Activated naive CD4-positive, alpha-beta T cell treated with anti-CD3 and anti-CD28 coated beads for 36 hours (primary cell): ENCODE measurements around the gene SERPINF2. TPM values are rescaled to one million over a fixed set of nuclear protein-coding genes. Genes with fewer than 3 reads are reported as not detected.

ENCODE experiments used
- CTCF ChIA-PET: fragments of 350-600 bp; sonication (Branson Sonifier 250); formaldehyde crosslinking; loops from one replicate; lab custom pipeline; 2021; ENCODE audit warnings: antibody characterized with exemption; lab: Charles Lee
- DNase-seq: peaks from one replicate; pipeline ENCODE4 v3.0.0-alpha.2; 2020
- H3K27ac Mint-ChIP-seq: one replicate; pipeline ENCODE4 v1.8.0; 2021; ENCODE audit warnings: mild to moderate bottlenecking, mixed read lengths
- H3K27me3 Mint-ChIP-seq: one replicate; pipeline ENCODE4 v1.8.0; 2021; ENCODE audit warnings: low read depth, mixed read lengths
- H3K36me3 Mint-ChIP-seq: one replicate; pipeline ENCODE4 v1.8.0; 2021; ENCODE audit warnings: low read depth, mixed read lengths
- H3K4me1 Mint-ChIP-seq: one replicate; pipeline ENCODE4 v1.8.0; 2021; ENCODE audit warnings: low read depth, mixed read lengths
- H3K4me3 Mint-ChIP-seq: one replicate; pipeline ENCODE4 v1.8.0; 2021; ENCODE audit warnings: mild to moderate bottlenecking, moderate library complexity, mixed read lengths
- H3K9me3 Mint-ChIP-seq: one replicate; pipeline ENCODE4 v1.8.0; 2021; ENCODE audit warnings: mixed read lengths
- intact Hi-C: fragments of 100-400 bp; cut with micrococcal nuclease; formaldehyde crosslinking; loops from one replicate; pipeline ENCODE4 v1.15.1; 2023
- total RNA-seq, 2 experiments: library from RNA; stranded (reverse); gene quantifications; one replicate each; pipeline ENCODE4 v1.2.3, GENCODE V29; 2021

Gene SERPINF2
- total RNA-seq, 2 experiments from 2014 or later = not detected

DNA sequence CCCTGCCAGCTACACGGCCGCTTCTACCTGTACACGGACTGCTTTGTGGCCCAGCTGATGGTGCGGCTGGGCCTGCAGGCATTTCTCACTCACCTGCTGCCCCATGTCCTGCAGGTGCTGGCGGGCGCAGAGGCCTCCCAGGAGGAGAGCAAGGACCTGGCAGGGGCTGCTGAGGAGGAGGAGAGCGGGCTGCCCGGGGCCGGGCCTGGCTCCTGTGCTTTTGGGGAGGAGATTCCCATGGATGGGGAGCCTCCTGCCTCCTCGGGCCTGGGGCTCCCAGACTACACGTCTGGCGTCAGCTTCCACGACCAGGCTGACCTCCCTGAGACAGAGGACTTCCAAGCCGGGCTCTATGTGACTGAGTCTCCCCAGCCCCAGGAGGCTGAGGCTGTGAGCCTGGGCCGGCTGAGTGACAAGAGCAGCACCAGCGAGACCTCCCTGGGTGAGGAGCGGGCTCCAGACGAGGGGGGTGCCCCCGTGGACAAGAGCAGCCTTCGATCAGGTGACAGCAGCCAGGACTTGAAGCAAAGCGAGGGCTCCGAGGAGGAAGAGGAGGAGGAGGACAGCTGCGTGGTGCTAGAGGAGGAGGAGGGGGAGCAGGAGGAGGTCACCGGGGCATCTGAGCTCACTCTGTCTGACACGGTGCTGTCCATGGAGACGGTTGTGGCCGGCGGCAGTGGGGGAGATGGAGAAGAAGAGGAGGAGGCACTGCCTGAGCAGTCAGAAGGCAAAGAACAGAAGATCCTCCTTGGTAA, 14.6 kb upstream of the SERPINF2 start:
- DNase-seq = no peak
- H3K27ac Mint-ChIP-seq = no peak overlapping the region
- no peaks in the 10 kb centered on the region for H3K27me3 Mint-ChIP-seq
- no peaks in the 10 kb centered on the region for H3K9me3 Mint-ChIP-seq
- peaks cover 22% of the 10 kb centered on the region for H3K4me1 Mint-ChIP-seq
- CTCF ChIA-PET = no interaction called here
- intact Hi-C loops = no loop called here
- H3K4me3 Mint-ChIP-seq = no peak overlapping the region
- no peaks in the 10 kb centered on the region for H3K36me3 Mint-ChIP-seq

DNA sequence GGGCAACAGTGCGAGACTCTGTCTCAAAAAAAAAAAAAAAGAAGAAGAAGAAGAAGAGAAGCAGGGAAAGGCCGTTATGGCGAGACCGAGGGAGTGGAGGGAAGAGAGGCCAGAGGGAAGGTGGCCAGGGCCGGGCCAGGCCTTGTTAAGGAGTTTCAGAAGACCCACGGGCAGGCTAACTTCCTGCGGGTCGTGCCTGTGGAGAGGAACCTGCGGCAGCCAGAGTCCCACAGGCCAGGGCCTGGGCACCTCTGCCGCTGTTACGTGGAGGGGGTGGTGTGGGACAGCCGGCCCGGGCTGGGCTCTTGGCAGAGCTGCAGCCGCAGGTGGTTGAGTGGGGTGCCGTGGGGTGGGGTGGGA, 12.7 kb upstream of the SERPINF2 start:
- CTCF ChIA-PET = no interaction called here
- Mint-ChIP-seq H3K27me3 (no peaks in the 10 kb centered on the region), H3K9me3 (no peaks in the 10 kb centered on the region), H3K4me3 (no peak overlapping the region), H3K36me3 (no peaks in the 10 kb centered on the region), H3K27ac (no peak overlapping the region), H3K4me1 (peaks cover 18% of the 10 kb centered on the region)
- intact Hi-C loops = no loop called here
- no peak for DNase-seq

DNA sequence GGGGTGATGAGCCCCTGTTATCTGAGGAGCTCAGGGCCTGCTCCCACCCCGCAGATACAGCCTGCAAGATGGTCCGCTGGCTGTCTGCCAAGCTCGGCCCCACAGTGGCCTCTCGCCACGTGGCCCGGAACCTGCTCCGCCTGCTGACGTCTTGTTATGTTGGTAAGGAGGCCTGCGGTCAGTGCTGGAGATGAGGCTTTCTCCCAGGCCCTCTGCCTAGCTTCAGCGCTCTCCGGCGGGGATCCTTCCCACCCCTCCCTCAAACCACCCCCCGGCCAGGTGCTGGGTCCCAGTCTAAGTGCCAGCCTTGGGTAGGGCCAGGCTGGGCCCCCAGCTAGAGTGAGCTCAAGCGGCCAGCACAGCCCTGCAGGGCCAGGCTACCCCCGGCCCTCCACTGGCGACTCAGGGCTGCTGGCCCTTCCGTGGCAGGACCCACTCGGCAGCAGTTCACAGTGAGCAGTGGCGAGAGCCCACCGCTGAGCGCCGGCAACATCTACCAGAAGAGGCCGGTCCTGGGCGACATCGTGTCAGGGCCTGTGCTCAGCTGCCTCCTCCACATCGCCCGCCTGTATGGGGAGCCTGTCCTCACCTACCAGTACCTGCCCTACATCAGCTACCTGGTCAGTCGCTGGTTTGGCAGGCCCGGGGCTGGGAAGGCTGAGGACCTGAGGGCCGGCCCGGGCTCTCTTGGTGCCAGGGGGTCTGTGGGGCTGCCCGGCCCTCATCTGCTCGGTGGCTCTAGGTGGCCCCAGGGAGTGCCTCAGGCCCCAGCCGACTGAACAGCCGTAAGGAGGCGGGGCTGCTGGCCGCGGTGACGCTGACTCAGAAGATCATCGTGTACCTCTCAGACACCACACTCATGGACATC, 12.1 kb upstream of the SERPINF2 start:
- no peaks in the 10 kb centered on the region for H3K36me3 Mint-ChIP-seq
- H3K4me3 Mint-ChIP-seq = no peak overlapping the region
- no peak overlapping the region for H3K27ac Mint-ChIP-seq
- no peaks in the 10 kb centered on the region for H3K27me3 Mint-ChIP-seq
- DNase-seq = no peak
- intact Hi-C loops = no loop called here
- peaks cover 16% of the 10 kb centered on the region for H3K4me1 Mint-ChIP-seq
- H3K9me3 Mint-ChIP-seq = no peaks in the 10 kb centered on the region
- CTCF ChIA-PET = no interaction called here

DNA sequence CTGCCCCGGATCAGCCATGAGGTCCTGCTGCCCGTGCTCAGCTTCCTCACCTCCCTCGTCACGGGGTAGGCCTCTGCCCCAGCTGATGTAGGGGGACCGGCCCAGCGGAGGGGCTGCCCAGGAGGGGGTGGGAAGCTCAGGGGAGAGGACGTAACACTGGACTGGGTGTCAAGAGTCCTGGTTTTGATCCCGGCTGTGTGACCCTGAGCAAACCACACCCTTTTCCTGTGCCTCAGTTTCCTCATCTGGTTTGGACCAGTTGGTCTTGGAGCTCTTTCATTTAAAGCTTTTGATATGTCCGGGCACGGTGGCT, 11.5 kb upstream of the SERPINF2 start:
- Mint-ChIP-seq H3K9me3 (no peaks in the 10 kb centered on the region), H3K27ac (no peak overlapping the region), H3K4me3 (no peak overlapping the region), H3K36me3 (no peaks in the 10 kb centered on the region), H3K4me1 (peaks cover 15% of the 10 kb centered on the region), H3K27me3 (no peaks in the 10 kb centered on the region)
- CTCF ChIA-PET = no interaction called here
- DNase-seq = no peak
- intact Hi-C loops = no loop called here

DNA sequence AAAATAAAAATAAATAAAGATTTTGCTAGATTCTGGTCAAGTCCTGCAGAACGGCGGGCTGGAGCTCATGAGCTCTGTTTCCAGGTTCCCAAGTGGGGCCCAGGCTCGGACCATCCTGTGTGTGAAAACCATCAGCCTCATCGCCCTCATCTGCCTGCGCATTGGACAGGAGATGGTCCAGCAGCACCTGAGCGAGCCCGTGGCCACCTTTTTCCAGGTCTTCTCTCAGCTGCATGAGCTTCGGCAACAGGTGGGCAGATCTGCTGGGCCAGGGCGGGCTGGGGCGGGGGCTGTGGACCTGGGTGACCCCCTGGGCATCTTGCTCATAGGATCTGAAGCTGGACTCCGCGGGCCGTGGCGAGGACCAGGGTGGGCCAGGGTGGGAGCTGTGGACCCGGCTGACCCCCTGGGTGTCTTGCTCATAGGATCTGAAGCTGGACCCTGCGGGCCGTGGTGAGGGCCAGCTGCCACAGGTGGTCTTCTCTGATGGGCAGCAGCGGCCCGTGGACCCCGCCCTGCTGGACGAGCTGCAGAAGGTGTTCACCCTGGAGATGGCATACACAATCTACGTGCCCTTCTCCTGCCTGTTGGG, 10.3 kb upstream of the SERPINF2 start:
- intact Hi-C loops = no loop called here
- CTCF ChIA-PET = no interaction called here
- peaks cover 2% of the 10 kb centered on the region for H3K36me3 Mint-ChIP-seq

DNA sequence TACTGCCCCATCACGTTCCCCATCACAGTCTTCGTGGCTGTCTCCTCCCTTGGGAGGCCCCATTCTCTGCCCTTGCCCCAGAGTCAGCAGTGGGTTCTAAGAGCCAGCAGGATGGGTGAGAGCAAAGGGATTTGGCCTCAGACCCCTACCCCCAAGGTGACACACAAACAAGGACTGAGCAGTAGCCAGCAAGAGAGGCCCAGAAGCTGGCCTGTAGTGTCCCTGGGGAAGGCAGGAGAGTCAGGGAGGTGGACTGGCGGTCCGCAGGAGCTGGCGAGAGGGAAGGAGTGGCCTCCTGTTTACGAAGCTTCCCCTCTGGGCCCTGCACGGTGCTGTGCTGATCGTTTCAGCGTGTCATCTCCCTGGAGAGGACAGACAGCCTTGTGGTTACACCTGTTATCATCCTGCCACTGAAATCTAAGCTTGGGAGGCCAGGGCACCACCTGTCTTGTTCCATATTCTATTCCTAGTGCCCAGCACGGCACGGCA, 9.8 kb upstream of the SERPINF2 start:
- H3K27me3 Mint-ChIP-seq = no peaks in the 10 kb centered on the region
- intact Hi-C loops = no loop called here

More for the DNA sequence above, 10.3 kb upstream of the SERPINF2 start:
- Mint-ChIP-seq H3K9me3 (no peaks in the 10 kb centered on the region), H3K27me3 (no peaks in the 10 kb centered on the region), H3K4me3 (no peak overlapping the region), H3K27ac (no peak overlapping the region), H3K4me1 (peaks cover 23% of the 10 kb centered on the region)
- DNase-seq = no peak

DNA sequence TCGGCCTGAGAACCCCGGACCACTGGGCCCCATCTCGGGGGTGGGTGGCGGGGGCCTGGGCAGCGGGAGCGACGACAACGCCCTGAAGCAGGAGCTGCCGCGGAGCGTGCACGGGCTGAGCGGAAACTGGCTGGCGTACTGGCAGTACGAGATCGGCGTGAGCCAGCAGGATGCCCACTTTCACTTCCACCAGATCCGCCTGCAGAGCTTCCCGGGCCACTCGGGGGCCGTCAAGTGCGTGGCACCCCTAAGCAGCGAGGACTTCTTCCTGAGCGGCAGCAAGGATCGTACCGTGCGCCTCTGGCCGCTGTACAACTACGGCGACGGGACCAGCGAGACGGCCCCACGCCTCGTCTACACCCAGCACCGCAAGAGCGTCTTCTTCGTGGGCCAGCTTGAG, 8.9 kb upstream of the SERPINF2 start:
- CTCF ChIA-PET = interaction anchor here (0.8 kb wide), 1 partner anchor 13 kb away, joined by 3 read pairs; no protein-coding TSS in a partner anchor
- Mint-ChIP-seq H3K4me3 (no peak overlapping the region), H3K9me3 (no peaks in the 10 kb centered on the region), H3K4me1 (peaks cover 18% of the 10 kb centered on the region), H3K27ac (no peak overlapping the region), H3K36me3 (peaks cover 2% of the 10 kb centered on the region), H3K27me3 (no peaks in the 10 kb centered on the region)
- intact Hi-C loops = no loop called here
- no peak for DNase-seq

More for the DNA sequence above, 9.8 kb upstream of the SERPINF2 start:
- Mint-ChIP-seq H3K4me3 (no peak overlapping the region), H3K4me1 (peaks cover 23% of the 10 kb centered on the region), H3K9me3 (no peaks in the 10 kb centered on the region), H3K27ac (no peak overlapping the region), H3K36me3 (peaks cover 2% of the 10 kb centered on the region)
- CTCF ChIA-PET = interaction anchor here (0.8 kb wide), 1 partner anchor 12 kb away, joined by 3 read pairs; no protein-coding TSS in a partner anchor
- no peak for DNase-seq

DNA sequence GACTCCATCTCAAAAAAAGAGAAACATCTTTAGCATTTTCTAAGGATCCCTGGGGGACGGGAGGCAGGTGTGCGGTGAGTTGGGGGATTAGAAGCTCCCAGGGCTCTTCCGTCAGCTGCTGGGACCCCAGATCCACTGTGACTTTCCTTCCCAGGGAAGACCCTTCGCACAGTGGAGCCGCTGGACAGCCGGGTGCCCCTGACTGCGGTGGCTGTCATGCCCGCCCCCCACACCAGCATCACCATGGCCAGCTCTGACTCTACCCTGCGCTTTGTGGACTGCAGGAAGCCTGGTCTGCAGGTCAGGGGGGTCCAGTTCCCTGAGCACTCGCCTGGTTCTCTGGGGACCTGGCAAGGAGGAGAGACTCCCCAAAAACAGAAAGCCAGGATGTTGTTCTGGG, 7.3 kb upstream of the SERPINF2 start:
- H3K9me3 Mint-ChIP-seq = no peaks in the 10 kb centered on the region
- intact Hi-C loops = no loop called here
- H3K4me1 Mint-ChIP-seq = peaks cover 13% of the 10 kb centered on the region
- peaks cover 2% of the 10 kb centered on the region for H3K36me3 Mint-ChIP-seq
- H3K27ac Mint-ChIP-seq = no peak overlapping the region
- no peak for DNase-seq
- no peak overlapping the region for H3K4me3 Mint-ChIP-seq
- no peaks in the 10 kb centered on the region for H3K27me3 Mint-ChIP-seq
- CTCF ChIA-PET = no interaction called here

DNA sequence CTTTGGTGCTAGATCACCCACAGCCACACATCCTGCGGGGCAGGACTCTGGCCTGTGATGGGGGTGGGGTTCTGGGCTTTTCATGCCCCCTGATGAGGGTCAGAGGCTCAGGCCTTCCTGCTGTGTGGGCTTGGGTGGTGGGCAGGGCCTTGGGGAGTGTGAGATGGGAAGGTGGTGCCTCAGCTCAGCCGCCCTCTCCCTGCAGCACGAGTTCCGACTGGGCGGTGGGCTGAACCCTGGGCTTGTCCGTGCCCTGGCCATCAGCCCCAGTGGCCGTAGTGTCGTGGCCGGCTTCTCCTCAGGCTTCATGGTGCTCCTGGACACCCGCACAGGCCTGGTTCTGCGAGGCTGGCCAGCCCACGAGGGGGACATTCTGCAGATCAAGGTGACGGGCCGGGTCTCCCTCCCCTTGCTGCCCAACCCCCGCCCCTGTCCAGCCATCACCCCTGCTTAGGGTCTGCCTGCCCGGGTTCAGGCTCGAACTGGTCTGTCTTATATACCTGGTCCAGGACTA, 6.8 kb upstream of the SERPINF2 start:
- DNase-seq = no peak
- peaks cover 2% of the 10 kb centered on the region for H3K36me3 Mint-ChIP-seq
- H3K4me1 Mint-ChIP-seq = peaks cover 13% of the 10 kb centered on the region
- CTCF ChIA-PET = interaction anchor here (1.2 kb wide), 1 partner anchor 14 kb away, joined by 3 read pairs; no protein-coding TSS in a partner anchor
- no peak overlapping the region for H3K4me3 Mint-ChIP-seq
- intact Hi-C loops = no loop called here
- H3K27ac Mint-ChIP-seq = no peak overlapping the region
- no peaks in the 10 kb centered on the region for H3K27me3 Mint-ChIP-seq
- no peaks in the 10 kb centered on the region for H3K9me3 Mint-ChIP-seq

DNA sequence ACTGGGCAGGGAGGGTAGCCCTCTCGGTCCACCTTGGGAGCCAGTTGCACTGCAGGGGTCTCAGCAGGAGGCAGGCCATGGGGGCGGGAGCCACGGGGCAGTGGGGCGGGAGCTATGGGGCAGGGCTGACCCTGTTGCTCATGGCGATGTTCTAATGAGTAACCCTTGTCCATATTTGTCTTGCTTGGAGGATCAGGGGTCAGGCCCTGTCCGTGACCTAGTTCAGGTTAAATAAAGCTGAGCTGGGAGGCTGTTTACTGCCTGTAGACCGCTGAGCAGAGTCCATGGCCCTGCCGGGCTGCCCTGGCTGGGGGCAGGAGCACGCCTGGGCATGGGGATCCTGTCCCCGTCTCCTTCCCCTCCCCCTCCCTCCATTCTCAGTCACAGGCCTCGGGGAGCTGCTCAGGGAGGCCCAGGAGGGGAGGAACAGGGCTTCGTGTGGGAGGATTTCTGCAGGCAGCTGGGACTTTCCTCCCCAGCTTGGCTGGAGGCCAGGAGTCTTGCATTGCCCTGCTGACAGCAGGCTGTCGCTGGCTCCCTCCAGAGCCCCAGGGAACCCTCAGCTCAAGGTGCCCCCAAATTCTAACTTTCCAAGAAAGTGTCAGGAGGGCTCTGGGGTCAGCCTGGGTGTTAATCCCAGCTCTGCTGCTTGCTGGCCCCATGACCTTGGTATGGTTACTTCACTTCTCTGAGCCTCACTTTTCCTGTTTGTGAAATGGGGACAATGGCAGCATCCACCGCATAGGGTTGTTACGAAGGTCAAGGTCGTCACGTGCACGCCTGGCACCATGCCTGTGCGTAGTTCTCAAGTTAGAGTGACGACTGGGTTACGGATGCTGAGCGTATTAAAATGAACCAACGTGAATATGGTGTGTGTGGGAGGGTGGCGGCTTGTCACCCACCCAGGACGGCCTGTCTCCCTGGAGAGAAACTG, 6.1 kb upstream of the SERPINF2 start:
- Mint-ChIP-seq H3K27me3 (no peaks in the 10 kb centered on the region), H3K36me3 (peaks cover 2% of the 10 kb centered on the region), H3K4me1 (peaks cover 13% of the 10 kb centered on the region), H3K27ac (peak overlapping the region; percentile 30), H3K4me3 (no peak overlapping the region), H3K9me3 (no peaks in the 10 kb centered on the region)
- CTCF ChIA-PET = interaction anchor here (1.2 kb wide), 1 partner anchor 15 kb away, joined by 3 read pairs; no protein-coding TSS in a partner anchor
- peak; percentile 83 for DNase-seq
- intact Hi-C loops = no loop called here

DNA sequence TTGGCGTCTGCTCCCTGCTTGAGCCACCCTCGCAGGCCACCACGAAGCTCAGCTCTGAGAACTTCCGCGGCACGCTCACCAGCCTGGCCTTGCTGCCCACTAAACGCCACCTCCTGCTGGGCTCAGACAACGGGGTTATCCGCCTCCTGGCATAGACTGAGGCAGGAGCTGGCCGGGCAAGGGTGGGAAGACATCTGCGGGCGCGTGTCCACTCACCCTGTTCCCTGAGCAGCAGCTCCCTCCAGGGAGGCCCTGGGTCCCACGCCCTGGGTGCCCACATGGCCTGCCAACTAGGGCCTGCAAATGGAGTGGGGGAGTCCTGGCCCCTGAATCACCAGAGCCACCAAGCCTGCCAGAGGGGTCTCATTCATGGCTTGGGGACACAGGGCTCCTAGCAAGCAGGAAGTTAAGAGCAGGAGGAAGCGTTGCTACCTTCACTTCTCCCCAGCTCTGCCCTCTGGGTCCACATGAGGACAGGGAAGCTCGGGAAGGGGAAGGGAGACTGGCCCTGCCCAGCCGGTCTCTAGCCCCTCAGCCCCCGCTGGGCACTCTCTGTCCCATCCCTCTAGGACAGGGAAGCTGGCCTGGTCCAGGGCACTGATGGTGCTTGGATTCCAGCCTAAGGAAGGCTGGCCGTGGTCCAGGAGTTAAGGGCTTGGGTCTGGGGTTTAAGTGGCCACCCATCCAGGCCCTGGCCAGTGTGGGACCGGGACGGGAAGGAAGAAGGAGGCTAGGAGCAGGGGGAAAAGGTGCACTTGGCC, 5.0 kb upstream of the SERPINF2 start:
- H3K9me3 Mint-ChIP-seq = no peaks in the 10 kb centered on the region
- intact Hi-C loops = no loop called here
- peaks cover 2% of the 10 kb centered on the region for H3K36me3 Mint-ChIP-seq
- no peak overlapping the region for H3K4me3 Mint-ChIP-seq
- no peak overlapping the region for H3K27ac Mint-ChIP-seq
- no peak for DNase-seq
- H3K4me1 Mint-ChIP-seq = peaks cover 13% of the 10 kb centered on the region
- CTCF ChIA-PET = no interaction called here
- H3K27me3 Mint-ChIP-seq = no peaks in the 10 kb centered on the region
